ENCODE data around the gene ATP5IF1.

GRCh38 chr1:28232558-28233263, 3.2 kb upstream of the ATP5IF1 start, which contains the start of gene DNAJC8:
- no peak for TF ChIP-seq JUN (CRISPR knock-in tag; IDR thresholded peaks at IDR 0.05)
- peak; percentile 91 for TF ChIP-seq MAX (IDR thresholded peaks at IDR 0.05)
- TF ChIP-seq MYC (CRISPR knock-in tag; IDR thresholded peaks at IDR 0.05; ENCODE audit: borderline replicate concordance), result peak; percentile 68; the same call in 1 of the 2 replicates

Data from HepG2 (cell line).